Neural progenitor cell (in vitro differentiated cells): ENCODE measurements around the gene NUBP2.

Experiments
- EZH2 ChIP-seq: fragments of 200-600 bp; sonication (generic); IDR thresholded peaks from 2 replicates; pipeline ENCODE4 v1.6.1; 2017; ENCODE audit warnings: antibody characterized with exemption, mild to moderate bottlenecking, moderate library complexity
- EZH2phosphoT487 ChIP-seq: fragments of 200-600 bp; sonication (generic); IDR thresholded peaks from 2 replicates; pipeline ENCODE4 v1.6.1; 2017; ENCODE audit warnings: antibody characterized with exemption
- TF ChIP-seq, protein P1 (sequence below): fragments of 200-600 bp; sonication (generic); IDR thresholded peaks from 2 replicates; pipeline ENCODE4 v1.5.1; 2017; ENCODE audit warnings: antibody characterized with exemption, mild to moderate bottlenecking

DNA sequence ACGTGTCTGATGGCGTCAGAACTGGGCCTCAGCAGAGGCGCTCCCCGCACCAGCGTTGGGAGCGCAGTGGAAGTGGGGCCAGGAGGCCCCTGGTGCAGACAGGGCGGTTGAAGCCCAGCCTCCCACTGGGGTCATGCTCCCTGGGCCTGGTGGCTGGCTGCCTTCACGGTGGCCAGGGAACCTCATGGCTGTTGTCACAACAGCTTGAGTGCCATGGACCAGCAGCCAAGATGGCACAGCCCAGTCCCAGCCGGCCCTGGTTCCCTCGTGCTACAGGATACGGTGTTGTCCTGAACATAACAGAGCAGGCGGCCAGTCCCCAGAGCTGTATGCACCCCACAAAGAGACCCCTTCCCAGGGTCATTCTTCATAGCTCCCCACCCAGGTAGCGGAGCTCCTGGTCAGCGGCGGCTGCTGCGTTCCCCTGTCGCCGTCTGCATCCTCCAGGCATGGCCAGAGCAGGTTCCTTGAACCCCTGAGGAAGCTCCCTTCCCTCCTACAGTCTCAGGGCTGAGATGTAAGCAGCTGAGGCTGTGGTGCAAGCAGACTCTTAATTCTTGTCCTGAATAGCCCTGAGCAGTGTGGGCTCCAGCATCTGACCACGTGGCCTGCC is 41.1 kb upstream of the NUBP2 start:
- TF ChIP-seq, protein P1, sequence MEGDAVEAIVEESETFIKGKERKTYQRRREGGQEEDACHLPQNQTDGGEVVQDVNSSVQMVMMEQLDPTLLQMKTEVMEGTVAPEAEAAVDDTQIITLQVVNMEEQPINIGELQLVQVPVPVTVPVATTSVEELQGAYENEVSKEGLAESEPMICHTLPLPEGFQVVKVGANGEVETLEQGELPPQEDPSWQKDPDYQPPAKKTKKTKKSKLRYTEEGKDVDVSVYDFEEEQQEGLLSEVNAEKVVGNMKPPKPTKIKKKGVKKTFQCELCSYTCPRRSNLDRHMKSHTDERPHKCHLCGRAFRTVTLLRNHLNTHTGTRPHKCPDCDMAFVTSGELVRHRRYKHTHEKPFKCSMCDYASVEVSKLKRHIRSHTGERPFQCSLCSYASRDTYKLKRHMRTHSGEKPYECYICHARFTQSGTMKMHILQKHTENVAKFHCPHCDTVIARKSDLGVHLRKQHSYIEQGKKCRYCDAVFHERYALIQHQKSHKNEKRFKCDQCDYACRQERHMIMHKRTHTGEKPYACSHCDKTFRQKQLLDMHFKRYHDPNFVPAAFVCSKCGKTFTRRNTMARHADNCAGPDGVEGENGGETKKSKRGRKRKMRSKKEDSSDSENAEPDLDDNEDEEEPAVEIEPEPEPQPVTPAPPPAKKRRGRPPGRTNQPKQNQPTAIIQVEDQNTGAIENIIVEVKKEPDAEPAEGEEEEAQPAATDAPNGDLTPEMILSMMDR, result no peak
- TF ChIP-seq EZH2phosphoT487 (no peak), EZH2 (no peak)
